22Rv1 (cell line): ENCODE data around the gene AJUBA.

Source experiments
- ZFX ChIP-seq: fragments of 450-650 bp; IDR thresholded peaks from 2 replicates; pipeline ENCODE4 v1.6.1; 2017; ENCODE audit warnings: antibody characterized with exemption, borderline replicate concordance
- TF ChIP-seq, protein P1 (sequence below): fragments of 450-650 bp; IDR thresholded peaks from 2 replicates; pipeline ENCODE4 v1.5.1; 2017; ENCODE audit warnings: mild to moderate bottlenecking

DNA sequence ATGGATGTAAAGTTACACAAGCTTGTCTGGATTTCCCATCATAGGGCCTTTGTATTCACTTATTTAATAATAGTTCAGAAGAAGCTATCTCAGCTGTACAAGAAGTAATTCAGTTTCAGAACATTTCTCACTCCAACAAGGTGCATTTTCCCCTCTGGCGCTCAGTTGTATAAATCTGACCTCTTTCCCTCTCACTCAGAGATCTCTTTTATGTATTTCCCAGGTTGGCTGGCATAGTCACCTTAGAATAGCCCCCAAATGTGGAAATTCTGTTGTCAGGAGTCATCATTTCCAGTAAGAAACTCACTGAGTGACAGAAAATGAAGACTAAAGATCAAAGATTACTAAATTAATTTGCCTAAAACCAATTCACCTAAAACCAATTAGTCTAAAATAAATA is 11.2 kb downstream of the AJUBA start:
- TF ChIP-seq, protein P1, sequence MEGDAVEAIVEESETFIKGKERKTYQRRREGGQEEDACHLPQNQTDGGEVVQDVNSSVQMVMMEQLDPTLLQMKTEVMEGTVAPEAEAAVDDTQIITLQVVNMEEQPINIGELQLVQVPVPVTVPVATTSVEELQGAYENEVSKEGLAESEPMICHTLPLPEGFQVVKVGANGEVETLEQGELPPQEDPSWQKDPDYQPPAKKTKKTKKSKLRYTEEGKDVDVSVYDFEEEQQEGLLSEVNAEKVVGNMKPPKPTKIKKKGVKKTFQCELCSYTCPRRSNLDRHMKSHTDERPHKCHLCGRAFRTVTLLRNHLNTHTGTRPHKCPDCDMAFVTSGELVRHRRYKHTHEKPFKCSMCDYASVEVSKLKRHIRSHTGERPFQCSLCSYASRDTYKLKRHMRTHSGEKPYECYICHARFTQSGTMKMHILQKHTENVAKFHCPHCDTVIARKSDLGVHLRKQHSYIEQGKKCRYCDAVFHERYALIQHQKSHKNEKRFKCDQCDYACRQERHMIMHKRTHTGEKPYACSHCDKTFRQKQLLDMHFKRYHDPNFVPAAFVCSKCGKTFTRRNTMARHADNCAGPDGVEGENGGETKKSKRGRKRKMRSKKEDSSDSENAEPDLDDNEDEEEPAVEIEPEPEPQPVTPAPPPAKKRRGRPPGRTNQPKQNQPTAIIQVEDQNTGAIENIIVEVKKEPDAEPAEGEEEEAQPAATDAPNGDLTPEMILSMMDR, result no peak
- no peak for TF ChIP-seq ZFX
